SHP77 treated with DMSO at 0.1 percent for 48 hours (cell line): ENCODE data around the gene MAN1A1.

Experiments used
- DNase-seq: peaks from one replicate; lab custom pipeline; 2025; lab: John Stamatoyannopoulos, UW

Gene MAN1A1

DNA sequence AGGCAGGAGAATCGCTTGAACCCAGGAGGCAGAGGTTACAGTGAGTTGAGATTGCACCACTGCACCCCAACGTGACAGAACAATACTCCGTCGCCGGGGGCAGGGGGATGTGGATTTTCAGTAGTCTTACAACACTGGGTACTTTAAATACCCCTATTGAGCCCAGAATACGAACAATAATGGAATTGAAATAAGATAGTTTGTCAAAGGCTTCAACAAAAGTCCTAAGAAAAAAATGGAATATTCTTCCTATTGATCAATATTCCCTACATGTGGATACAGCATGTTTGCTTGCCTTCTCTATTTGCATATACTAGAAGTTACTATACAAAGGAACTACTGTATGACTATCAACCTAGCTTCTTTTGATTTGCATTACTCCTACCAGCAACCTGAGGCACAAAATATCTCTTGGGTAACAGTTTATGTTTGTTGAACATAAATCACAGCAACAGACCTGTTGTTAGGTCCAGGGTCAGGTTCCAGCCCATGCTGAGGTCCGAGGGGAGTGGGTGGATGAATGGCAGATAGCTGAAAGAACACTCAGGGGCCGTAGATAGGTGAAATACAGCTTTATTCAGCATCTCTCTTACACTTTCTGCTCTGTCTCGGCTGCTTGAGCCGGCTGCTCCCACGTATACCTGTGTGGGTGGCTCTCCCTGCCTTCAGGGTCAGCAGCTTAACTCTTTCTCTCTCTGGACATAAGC is 23.8 kb downstream of the MAN1A1 start:
- DNase-seq, result no peak

DNA sequence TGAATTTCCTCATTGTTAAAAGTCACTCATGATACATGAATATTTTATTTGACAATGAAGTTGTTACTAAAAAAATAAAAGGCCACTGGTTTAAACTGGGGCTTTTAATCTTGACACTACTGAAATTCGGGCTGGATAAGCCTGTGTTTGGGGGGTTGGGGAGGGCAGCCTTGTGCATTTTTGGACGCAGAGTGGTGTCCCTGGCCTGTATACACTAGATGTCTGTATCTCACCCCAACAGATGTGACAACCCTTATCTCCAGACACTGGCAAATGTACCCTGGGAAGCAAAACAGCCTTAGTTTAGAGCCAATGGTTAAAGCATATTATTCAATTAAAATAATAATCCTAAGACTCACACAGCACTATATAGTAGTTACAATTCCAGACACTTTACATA is 24.8 kb downstream of the MAN1A1 start:
- DNase-seq, result no peak

DNA sequence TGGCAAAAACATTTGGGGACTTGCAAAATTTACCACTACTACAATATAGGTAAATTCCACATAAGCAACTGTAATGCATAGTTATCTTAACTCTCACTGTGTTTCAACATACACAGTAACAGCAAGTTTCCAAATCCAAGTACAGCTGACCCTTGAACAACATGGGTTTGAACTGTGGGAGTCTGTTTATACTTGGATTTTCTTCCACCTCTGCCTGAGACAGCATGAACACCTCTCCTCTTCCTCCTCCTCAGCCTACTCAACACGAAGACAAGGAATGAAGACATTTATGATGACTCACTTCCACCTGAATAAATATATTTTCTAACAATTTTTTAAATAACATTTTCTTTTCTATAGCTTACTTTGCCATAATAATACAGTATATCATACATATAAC is 25.6 kb downstream of the MAN1A1 start:
- DNase-seq, result no peak

DNA sequence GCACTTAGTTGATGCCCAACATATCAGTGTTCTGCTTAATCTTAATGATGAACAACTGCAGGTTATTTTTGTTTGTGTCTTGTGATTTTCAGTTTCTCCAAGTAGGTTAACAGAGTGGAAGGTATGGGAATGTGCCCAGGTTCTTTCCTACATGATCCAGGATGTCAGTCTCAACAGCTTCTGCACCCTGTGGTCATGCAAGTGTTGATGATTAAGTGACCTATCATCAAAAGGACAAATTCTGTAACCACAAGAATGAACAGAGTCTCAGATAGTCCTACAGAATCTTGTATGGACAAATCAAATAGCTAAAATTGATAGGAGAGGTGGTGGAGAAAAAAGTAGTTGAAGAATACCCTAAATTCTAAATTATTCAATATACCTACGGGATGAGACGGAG is 26.1 kb downstream of the MAN1A1 start:
- DNase-seq, result no peak

DNA sequence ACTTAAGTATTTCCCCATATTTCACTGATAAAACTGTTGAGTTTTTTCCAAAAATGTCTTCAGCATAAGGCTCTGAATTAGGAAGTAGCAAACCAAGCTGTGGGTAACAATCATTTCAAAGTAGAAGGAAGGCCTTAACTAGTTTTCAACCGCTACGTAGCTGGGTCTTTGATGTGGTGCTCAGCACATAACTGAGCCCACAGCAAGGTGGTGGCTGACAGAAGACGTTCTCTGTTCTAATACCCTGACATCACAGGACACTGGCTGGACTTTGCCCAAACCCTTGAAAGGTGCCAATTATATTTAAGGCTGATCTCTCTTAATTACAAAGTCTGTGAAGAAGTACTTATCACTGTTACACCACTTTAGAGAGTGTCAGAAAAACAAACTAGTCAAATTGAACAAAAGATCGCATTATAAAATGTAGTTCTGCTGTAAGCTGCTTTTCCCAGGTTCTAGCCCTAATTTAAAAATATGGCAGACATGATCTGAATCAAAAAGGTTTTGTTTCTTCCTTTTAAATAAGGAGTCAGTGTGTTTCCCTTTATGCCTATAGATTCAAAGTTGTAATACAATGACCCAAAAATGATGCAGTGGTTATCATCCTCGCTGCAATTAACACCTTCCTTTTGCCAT is 26.7 kb downstream of the MAN1A1 start:
- no peak for DNase-seq

DNA sequence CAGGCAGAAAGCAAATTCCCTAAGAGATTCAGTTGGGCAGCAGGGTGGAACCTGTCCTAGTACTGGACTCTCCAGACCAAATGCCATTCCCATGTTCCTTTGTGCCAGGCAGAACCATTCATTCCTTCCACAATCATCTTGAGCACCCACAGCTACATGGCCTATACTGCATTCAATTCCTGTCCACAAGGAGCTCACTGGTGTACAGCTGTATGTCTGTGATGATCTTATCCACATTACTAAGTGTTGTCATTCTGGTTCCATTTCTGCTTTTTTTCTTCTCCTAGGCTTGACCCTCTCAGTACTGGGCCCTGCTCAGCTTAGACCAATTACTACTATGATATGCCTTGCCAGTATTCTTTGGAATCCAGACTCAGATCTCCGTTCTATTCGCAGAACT is 27.5 kb downstream of the MAN1A1 start:
- DNase-seq, result no peak

DNA sequence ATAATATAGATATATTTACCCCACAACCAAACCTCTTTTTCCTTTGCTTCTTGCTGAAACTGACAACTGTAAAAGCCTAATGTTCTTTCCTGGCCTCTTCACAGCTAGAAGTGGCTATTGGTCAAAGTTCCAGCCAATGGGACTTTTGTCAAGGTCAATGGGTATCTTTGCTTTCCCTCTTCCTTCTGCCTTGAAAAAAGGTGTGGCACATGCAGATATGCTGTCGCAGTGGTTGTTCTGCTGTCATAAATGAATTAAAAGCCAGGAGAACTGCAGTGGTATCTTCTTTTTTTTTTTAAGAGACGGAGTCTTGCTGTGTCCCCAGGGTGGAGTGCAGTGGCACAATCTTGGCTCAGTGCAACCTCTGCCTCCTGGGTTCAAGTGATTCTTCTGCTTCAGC is 29.9 kb downstream of the MAN1A1 start:
- DNase-seq, result no peak

DNA sequence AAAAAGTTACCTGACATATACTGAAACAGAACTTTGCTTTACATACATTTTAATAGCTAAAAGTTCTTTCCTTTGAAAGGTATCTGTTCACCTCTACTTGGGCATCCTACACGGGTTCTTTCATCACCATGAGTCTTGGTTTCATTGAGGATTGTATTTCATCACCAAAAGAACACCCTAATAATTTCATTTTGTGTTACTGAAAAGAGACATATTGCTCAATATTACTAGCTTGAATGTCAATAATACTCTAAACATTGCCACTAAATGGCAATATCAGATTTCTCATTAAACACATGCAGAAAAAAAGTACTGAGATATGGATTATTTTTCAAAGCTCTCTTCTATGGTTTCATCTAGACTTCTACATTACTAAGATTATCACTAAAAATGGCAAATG is 30.8 kb downstream of the MAN1A1 start:
- DNase-seq, result no peak

DNA sequence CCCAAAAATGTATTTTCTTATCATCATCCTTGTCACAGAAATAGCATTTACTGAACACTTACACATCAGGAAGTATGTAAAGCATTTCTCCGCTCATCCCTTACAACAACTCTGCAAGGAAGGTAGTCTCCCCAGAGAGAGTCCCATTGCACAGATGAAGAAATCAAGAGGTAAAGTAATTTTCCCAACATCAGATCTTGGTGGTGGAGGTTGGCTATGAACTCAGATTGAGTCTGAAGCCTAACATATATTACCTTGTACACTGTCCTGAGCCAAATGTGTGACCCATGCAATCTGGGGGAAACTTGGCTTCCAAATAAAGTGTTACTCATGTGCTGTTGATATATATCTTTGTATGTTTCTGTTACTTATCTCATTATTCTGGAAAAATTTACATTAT is 31.4 kb downstream of the MAN1A1 start:
- no peak for DNase-seq

DNA sequence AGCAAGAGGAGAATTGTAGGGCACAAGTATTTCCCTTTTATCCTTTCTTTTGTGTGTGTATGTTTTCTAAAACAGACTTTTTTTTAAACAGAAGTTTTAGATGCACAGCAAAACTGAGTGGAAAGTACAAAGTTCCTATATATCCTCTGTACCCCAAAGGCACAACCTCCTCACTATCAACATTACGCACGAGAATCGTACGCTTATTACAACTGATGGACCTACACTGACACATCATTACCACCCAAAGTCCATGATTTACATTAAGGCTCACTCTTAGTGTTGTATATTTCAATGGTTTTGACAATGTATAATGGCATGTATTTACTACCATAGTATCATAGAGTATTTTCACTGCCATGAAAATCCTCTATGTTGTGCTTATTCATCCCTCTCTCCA is 32.6 kb downstream of the MAN1A1 start:
- DNase-seq, result no peak

DNA sequence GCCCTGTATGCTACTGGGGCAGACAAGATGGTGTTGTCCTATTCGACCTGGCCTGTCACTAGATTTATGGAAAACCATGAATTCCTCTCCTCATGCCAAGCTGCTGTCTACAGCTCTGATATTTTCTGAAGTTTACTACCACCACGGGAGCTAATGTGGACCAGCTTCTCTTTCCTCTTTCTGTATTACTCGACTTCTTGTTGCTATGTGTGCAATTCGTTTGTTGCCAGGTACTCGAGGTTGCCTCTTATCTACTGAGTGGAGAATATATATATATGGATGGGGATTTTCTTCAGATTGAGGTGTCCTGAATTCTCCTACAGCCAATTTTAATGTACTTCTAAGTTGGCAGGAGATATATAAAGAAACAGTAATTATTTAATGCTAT is 34.7 kb downstream of the MAN1A1 start:
- DNase-seq, result no peak

DNA sequence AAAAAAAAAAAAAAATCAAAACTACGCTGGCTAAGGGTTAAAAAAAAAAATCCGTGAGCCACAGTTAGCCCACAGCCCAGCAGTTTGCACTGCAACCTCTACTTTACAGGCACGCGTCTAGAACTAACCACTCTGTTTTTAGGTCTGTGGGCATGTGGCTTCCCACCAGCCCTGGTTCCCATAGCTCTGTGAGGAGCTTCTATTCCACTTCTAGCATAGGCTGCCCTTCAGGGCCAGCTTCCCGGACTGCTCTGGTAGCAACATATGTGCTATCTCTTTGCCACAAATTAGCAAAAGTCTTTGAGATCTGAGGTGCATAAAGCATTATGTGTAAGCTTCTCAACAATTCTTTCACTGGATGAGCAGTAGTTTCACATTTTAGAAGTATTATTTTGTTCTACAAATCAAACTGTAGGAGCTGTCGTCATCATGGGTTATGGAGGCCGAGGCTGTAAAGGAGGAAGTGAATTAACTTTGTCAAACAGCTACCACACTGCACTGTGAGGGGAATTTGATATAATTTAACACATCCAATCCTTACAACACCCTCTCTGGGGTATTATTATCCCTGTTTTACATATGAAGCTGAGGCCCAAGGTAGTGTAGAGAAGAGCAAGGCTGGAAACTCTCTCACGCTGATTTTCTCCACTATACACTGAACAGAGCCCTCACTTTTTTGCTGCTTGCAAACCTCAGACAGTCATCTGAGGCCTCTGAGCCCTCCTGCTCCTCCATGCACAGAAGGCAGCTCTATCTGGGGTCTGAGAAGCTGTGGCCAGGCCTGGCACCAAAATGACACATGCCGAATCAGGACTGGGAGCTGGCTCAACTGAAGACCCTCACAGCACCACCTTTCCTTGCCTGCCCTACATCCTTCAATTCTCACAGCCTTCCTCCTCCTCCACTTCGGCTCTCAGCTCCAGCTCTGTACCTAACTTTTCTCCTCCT is 35.4 kb downstream of the MAN1A1 start:
- no peak for DNase-seq

DNA sequence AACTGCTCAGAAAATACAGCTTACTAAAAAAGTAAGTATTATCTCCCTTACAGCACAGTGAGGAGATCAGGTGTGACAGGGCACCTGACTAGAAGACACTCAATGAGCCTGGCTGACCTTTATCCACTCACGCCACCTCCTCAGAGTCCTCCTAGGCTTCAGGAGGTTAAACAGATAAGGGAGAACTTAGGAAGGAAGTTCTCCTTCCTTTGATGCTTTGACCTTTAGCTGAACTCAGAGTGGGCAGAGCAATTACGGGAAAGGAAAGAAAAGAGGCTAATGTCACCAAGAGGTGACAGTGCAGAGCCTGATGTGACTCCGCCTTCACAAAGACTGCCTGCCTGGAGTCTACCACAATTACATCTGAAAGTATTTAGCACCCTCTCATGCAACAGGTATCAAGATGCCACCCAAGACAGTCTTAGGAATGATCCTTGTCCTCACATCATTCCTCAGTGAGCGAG is 36.7 kb downstream of the MAN1A1 start:
- no peak for DNase-seq

DNA sequence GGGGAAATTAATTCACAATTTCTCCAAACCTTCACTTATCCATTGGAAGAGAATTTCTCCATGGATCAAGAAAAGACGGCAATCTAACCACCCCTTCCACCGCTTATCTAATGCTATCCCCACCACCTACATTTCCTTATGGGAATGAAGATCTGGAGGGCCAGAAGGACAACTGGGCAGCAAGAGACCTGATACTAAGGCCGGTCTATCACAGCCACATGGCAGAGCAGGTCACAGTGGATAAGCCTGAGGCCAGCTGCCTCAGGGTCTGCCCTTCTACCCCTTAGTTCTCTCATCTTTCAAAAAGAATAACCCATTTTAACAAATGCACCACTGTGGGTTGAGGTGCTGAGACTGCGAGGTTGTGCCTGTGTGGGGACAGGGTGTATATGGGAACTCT is 37.1 kb downstream of the MAN1A1 start:
- DNase-seq, result no peak

DNA sequence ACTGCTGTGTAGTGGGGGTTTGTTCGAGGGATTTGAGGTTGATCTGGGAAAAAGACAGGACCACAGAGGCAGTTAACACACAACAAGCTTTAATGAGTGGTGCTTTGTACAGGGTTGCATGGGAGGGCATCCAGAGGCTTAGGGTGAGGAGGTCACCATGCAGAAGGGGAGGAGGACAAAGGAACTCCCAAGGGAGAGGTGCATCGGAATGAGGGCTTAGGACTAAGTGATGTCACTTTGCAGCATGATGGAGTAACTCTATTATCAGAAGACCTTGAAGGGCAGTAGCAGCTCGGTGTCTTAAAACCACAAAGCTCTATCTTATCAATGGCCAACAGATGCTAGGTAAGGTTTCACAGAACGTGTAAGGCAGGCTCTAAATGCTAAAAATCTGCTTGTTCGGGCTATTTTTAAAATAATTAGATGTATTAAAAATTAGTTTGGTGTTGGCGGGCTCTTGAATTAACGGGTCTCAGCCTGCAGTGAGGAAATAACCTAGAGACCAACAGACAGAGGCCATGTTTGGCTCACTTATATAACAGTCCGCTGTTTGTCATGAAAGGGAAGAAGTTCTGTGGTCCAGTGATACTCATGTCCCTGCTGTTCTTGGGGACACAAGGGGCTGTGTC is 37.9 kb downstream of the MAN1A1 start:
- DNase-seq, result no peak

DNA sequence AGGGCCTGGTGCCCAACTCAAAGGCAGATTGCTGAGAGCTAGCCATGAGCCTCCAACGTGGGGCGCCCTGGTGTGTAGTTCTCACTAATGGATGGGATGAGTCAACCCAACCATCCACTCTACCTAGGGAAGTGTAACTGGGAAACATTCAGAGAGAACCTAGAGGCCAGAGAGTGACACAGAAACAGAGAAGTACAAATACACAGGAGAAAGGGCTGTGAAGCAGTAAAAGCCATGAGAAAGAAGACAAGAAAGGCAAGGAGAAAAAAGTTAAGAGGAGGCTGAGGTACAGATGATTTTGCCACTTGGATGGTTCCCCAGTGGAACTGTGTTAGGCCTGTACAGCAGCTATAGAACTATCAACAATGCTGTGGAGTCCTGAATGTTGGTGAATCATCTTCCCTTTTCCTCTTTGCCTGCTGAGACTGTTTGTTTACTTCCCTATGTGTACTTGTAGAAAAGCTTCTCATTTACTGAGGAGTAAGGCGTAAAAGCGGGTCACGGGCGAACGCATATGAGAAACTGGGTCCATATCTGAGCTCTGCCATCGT is 39.0 kb downstream of the MAN1A1 start:
- no peak for DNase-seq

DNA sequence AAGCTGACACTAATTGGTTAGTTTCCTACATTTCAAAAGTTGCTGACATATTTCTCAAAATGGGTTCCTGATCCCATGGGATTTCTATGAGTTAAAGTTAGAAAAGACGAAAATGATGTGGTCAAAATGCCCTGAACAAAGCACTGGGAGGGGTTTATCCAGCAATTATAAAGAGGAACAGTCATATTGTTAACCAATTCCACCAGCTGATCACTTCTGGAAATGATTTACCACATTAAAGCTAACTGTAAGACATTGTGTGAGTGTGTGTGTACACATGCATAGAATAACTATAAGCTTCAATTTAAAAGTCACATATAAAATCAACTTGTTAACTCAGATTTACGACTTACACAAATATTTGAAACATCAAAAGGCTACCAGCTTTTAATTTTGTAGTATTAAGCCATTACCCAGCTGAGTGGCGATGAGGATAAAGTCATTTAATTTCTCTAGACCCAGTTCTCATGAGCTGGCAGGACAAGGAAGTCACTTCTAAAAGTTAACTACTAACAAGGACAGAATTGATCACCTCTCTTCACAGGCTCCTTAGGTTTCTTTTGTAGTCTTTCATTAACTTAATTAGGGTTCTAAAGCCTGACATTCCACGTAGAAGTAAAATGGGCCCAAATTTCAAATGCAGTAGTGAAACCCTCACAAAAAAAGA is 40.4 kb downstream of the MAN1A1 start:
- DNase-seq, result no peak

DNA sequence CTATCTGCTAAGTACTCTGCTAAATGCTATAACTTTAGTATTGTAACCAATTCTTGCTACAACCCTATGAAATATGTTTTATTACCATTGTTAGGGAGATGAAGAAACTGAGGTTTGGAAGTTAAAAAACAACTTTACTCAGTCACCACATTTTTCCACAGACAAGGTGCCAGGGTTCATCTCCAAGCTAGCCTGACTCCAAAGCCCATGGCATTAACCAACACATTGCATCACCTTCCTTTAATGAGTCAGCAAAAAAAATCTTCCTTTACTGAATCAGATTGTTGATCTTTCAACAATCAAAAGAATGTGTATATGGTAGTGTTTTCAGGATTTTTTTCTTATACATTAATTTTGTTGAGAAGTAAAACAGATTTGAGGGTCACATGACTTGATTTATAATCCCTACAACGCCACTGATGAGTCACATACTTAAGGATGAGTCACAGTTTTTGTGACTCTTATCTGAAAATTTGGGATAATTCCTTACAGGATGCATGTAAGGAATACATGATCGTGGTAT is 41.5 kb downstream of the MAN1A1 start:
- DNase-seq, result no peak

DNA sequence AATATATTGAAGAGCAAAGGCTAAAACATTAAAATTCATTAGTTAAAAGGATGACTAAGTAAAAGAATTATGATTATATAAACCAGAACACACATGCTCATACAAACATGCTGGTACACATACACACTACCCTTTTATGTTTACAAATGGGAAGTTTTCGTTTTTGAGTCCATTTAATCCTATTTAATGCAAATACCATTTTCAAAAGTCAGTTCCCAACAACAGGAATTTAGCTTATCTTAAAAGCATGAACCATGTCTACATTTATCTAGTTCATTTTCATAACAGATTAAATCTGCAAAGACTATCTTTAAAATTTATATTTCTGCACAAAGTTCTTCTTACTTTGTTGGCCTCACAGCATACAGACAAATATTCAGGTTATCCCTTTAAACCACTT is 42.5 kb downstream of the MAN1A1 start:
- DNase-seq, result no peak

DNA sequence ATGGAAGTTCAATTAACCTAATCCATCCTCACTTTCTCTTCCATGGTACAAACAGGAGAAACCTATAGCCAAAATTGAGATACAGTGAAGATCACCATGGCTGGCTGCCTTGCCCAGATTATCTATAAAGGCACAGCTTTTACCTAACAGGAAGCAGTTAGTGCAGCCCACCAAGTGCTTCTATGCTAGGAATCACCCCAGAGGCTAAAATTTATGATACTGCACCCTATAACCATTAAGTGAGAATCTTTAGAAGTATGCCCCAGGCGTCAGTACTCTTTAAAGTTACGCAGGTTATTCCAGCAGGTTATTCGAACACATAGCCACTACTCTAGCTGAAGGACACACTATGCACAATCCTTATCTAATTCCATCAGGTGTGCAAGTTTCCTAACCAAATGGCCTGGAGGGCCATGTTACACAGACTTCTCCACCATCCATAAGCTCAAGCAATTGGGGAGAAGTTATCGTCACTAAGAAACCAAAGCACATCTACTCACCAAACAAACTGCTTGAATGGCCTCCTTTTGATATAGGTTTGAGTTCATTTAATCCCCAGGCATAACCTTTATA is 43.1 kb downstream of the MAN1A1 start:
- no peak for DNase-seq
